ENCODE data around the gene FLNB.

DNA sequence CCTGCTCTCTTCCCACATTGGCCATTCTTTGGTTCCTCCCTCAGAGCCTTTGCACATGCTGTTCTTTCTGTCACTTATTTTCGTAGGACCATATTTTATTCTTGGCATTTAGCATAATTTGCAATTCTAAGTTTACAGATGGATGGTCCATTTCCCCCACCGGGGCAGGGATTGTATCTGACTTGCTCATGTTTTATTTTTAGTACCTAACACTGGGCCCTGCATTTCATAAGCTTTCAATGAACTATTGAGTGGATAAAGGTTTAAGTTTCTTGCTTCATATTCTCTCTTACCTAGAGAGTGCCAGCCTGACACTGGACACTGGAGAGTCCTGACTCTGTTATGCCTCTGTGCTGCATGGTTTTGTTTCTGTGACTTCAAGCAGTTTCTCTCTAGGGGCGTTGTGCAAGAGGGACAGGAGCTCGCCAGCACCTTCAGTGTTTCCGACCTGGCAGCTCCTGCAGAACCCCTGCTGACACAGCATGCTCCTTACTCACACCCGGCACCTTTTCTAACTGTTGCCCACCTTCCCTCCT is 87.4 kb downstream of the FLNB start:
- TF ChIP-seq, protein P1, sequence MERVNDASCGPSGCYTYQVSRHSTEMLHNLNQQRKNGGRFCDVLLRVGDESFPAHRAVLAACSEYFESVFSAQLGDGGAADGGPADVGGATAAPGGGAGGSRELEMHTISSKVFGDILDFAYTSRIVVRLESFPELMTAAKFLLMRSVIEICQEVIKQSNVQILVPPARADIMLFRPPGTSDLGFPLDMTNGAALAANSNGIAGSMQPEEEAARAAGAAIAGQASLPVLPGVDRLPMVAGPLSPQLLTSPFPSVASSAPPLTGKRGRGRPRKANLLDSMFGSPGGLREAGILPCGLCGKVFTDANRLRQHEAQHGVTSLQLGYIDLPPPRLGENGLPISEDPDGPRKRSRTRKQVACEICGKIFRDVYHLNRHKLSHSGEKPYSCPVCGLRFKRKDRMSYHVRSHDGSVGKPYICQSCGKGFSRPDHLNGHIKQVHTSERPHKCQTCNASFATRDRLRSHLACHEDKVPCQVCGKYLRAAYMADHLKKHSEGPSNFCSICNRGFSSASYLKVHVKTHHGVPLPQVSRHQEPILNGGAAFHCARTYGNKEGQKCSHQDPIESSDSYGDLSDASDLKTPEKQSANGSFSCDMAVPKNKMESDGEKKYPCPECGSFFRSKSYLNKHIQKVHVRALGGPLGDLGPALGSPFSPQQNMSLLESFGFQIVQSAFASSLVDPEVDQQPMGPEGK (CRISPR knock-in tag; IDR thresholded peaks at IDR 0.05; ENCODE audit: borderline replicate concordance): no peak
- TF ChIP-seq RARB (CRISPR knock-in tag; IDR thresholded peaks at IDR 0.05) (no peak), ARNTL (CRISPR knock-in tag; IDR thresholded peaks at IDR 0.05; ENCODE audit: borderline replicate concordance, low read depth) (no peak), ZFP3 (CRISPR knock-in tag; IDR thresholded peaks at IDR 0.05) (no peak), TCF4 (CRISPR knock-in tag; IDR thresholded peaks at IDR 0.05; ENCODE audit: borderline replicate concordance) (no peak), ZFP30 (CRISPR knock-in tag; IDR thresholded peaks at IDR 0.05) (no peak)

Data from SK-N-SH treated with all-trans-retinoic acid at 6 μM for 48 hours (cell line).